COR-L47 (cell line): ENCODE measurements around the gene LIG1.

Experiments used
- DNase-seq: peaks from one replicate; lab custom pipeline; 2025; lab: John Stamatoyannopoulos, UW

Gene LIG1

DNA sequence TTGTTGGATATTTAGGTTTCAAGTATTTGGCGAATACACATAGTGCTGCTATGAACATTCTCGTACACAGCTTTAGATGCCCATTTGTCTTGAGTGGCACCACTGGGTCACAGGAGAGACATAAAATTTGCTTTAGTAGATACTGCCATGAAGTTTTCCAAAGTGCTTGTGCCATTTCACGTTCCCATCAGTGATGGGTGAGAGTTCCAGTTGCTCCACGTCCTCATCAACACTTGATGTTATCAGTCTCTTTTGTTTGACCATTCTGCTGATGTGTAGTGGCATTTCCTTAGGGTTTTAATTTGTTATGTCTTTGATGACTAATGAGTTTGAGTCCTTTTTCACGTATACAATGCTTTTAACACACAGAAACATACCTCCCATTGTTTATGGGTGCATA, 11.4 kb upstream of the LIG1 start:
- no peak for DNase-seq

DNA sequence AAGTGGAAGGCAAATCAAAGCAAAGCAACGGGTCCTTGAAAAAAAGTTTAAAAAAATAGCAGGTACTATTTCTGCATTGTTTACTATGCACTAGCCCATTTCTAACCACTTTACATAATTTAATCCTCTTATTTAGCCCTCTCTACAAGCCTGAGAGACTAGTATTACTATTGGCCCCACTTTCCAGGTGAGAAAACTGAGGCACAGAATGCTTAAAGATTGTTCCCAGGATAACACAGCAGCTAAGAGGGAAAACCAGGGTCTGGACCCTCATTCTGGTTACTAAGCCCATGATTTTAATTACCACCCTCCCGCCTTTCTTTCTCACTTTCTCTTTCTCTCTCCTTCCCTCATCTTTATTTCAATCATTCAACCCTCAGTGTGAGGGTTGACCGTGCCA, 6.1 kb upstream of the LIG1 start:
- DNase-seq: no peak

DNA sequence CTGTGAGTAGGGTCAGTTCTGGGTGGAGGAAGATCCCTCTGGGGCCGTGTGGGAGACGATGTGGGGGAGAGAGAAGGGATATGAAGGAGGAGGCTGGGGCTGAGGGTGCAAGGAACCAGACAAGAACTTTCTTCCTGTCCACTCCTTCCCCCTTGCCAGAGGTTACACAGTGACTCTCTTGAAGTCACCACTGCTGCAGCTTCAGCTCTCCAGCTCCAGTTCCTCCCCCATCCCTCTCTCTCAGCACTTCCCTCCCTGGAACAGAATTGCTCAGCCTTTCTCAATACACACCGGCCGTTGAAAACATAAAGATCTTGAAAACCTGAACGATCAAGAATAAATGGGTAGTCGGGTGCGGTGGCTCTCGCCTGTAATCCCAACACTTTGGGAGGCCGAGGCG, 5.4 kb upstream of the LIG1 start:
- DNase-seq: no peak

DNA sequence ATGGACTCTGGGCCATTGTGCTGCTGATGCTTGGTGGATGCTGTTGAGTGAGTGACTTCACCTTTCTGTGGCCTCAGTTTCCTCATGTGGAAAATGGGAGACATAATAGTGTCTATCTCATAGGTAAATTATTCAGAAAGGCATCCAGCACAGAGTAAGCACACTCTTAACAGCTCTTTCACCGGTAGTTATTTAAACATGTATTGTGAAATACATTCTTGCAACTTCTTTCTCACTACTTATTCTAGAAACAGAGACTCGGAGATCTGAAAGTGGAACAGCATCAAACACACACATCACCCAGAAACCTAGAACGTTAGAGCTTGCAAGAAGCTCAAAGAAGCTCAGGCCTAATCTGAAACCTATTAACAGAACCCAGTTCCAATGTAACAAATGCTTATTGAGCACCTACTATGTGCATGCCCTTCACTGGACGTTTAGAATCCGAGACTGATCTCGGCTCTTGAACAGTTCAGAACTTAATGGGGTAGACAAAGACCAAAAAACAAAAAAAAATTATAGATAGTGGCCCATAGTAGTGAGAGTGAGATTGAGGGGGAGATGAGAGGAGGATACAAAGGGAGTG, 4.4 kb upstream of the LIG1 start:
- DNase-seq: no peak

DNA sequence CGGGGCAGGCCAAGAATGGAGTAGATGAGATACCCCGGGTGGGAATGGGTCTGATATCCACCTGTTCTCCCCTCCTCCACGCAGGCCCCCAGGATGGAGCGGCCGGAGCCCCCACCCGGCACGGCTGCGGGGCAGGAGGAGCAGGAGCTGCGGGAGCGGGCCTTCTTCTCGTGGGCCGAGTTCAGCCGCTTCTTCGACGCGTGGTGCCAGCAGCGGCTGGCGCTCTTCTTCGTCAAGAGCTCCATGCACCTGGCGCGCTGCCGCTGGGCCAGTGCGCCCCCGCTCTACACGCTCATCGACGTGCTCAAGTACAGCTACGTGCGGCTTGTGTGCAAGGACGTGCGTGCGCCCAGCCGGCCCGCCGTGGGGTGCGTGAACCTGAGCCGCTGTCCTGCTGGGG, 1.6 kb upstream of the LIG1 start:
- DNase-seq: no peak

DNA sequence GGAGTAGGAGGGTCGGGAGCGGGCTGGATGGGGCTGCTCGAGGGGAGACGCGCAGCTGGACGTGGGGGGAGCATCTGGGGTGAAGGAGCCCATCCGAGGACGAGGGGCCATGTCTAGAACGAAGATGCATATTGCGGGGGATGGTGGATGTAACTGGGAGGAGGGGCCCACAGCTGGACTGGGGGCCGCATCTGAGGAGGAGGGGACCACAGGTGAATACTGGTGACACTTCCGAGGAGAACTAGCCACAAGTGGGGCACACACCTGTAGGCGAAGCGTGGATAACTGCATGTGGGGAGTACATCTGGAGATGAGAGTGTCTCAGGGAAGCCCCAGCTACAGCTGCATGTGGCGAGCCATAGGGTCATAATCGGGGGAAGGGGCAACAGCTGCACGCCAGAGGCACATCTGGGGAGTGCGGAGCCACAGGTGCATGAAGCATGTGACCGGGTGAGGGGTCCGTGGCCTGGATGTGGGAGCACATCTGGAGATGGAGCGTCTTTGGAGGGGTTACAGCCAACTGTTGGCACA, 738 bp upstream of the LIG1 start:
- no peak for DNase-seq

DNA sequence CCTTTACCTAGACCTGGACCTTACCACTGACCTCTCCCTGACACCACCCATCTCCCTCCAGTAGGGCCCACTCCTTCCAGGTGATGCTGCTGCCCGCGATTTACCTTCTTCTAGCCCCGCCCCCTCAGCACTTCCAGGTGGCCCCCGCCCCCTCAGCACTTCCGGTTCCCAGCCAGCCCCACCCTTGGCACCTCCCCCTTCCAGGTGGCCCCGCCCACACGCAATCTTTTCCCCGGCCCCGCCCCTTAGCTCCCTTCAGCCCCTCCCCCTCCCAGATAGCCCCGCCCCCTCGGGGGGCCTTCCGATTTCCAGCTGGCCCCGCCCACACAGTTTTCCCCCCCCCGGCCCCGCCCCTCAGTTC, 586 bp downstream of the LIG1 start:
- peak; percentile 89 for DNase-seq

DNA sequence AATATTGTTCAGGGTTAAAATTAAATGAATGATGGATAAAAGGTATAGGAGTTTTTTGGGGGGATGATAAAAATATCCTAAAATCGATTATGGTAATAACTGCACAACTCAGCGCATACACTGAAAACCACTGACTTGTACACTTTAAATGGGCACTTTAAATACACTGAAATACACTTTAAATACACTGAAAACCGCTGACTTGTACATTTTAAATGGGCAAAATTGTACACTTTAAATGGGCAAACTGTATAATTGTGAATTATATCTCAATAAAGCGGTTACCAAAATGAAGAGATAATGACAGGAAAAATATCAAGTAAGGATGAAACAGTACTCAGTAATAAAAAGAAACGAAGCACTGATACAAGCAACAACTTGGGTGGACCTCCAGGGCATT, 1.5 kb downstream of the LIG1 start:
- no peak for DNase-seq

DNA sequence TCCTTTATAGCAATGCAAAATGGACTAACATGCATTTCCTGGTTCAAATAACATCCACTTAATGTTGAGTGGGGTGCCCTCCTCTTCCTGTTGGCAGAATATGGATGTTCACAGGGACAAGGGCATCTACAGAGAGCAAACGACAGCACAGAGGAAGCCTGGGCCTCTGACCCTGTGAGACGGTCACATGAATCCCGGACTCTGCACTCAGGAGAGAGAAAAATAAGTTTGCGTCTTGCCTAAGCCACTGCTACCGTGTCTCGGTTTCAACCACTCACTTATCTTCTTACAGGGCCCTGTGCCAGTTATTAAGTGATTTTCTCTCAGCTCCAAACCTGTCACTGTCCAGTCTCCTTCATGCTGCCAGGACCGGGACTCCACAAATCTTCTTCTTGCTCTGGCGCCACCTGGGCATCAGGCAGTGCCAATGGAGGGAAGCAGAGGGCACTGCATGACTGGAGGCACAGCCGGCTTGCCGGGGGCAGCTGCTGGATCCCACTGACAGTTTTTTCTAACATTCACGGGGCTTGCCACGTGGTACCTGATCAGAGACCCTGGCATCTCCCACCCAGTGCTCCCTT, 11.8 kb downstream of the LIG1 start:
- no peak for DNase-seq

DNA sequence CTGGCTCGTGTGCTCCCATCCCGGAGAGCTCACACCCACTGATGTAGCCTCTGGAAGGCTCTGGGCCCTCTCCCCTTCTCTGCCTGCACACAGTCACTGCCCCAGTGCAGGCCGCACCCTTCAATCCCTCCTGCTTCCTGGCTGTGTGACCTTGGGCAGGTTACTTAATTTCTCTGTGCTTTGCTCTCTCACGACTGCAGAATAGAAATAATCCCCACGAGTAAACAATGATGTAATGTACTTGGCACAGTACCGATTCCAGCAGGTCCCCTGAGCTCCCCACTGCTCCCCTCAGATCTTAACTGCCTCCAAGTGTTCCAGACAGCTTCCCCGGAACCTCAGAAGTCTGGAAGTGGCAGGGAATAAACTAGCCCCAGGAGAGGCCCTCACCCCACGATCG, 16.1 kb downstream of the LIG1 start:
- no peak for DNase-seq

DNA sequence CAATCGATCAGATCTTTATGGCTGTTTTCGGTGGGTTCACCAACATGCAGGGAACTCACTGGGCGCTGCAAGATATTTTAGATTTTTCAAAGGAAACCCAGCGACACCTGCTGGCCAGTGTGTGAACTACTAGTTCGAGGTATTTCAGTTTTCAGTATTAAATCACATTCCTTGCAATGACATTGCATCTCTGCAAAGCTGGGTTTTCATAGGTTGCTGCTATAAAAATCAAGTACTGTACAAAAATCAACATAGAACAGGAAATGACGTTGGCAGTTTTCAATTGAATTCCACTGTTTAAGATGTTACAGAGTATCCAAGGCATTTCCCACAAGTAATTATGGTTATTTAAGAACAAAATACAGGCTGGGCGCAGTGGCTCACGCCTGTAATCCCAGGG, 17.6 kb downstream of the LIG1 start:
- peak; percentile 13 for DNase-seq

DNA sequence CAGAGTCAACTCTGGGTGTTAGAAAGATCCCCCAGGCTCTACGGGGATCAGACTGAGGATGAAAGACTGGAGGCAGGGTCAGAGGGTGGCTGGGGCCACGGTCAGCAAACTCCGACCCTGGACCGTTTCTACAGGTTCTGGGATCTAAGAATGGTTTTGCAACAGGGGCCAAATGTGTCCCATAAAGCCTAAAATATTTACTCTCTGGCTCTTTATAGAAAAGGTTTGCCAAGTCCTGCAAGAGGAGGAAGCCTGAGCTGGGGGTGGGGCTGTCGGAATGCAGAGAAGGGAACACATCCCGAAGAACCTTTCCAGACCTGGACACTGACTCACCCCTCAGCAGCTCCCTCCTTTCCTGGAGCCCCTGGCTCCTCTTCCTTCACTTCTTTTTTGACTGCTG, 20.7 kb downstream of the LIG1 start:
- DNase-seq: no peak

DNA sequence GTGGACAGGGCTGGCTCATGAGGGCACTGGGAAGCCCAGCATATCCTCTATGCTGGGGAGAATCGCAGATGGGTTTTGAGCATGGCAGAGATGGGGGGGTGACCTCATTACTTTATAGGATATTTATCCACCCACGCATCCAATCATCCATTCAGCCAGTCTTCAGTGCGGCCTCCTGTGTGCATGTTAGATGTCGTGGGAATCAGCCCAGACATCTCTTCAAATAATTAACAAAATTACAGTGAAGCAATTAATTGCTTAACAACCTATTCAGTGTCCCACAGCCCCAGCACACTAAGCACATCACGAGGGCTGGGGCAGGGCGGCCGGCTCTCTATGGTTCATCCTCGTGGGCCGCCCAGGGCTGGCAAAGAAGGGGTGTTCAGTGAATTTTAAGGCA, 21.6 kb downstream of the LIG1 start:
- no peak for DNase-seq

DNA sequence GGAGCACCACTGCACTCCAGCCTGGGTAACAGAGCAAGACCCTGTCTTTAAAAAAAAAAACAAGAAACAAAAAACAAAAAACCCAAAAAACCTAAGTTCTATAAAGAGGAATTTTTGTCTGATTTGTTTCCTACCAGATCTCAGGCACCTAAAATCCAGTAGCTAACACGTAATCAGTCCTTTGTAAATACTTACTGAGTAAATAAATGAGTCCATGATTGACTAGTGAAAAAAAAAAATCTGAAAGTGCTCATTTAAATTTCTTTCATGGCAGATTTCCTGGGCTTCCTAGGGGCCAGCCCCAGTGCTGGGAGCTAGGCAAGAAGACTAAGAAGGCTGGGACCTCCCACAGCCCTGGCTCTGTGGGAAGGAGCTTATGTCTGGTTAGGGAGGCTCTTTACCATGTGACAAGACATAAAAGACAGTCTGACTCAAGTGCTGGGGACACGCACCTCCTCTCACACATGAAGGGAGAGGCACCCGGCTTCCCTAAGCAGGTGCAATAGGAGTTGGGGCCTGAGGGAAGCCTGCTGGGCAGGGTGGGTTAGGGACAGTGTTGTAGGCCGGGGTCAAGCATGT, 22.5 kb downstream of the LIG1 start:
- DNase-seq: no peak

DNA sequence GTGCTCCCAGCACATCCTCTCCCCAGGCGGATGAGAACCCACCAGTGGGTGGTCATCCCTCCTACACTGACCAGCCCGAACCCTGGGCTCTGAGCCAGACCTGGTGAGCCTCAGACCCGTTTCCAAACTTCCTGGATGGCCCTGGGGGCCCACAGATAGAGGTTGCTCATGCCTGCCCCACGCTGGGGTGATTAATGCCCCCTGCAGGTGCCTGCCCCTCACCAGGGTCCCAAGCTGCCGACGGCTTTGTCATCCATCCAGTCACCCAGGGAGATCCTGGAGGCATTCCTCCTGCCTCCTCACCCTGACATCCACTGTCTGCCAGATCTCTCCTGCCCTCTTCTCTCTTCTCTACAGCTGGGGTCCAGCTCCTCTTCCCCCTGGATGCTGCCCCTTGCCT, 31.1 kb downstream of the LIG1 start:
- DNase-seq: no peak

DNA sequence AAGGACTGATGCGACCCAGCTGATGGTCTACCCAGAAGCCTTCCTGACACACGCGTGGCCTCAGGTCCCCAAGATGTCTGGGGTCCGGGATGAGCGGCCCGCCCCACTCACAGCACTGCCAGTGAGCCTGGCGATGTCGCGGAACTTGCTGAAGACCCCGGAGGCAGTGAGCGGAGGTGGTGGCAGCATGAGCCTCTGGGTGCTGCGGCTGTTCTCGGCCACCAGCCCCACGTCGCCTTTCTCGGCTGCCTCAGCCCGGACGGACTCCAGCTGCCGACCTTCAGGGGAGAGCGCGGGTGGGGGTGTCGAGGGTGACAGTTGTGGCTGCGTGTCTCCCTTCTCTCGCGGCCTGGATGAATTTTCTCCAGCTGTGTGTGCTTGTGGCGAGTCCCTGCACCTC, 32.7 kb downstream of the LIG1 start:
- DNase-seq: no peak

DNA sequence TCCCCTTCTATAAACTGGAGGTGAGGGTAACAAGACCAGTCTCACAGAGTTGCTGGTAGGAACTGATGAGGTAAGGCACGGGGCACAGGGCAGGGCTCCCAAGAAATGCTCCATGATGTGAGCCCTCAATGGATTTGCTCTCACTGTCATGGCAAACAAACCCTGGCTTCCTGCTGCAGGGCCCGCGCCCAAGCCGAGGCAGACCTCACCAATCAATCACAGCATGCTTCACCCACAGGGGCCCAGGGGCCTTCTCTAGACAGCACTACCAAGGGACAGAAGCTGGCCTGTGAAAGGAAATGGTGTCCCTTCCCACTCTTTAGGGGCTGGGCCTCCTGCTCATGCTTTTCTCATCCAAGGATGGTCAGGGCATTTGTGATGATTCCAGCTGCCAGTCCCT, 33.6 kb downstream of the LIG1 start:
- no peak for DNase-seq

DNA sequence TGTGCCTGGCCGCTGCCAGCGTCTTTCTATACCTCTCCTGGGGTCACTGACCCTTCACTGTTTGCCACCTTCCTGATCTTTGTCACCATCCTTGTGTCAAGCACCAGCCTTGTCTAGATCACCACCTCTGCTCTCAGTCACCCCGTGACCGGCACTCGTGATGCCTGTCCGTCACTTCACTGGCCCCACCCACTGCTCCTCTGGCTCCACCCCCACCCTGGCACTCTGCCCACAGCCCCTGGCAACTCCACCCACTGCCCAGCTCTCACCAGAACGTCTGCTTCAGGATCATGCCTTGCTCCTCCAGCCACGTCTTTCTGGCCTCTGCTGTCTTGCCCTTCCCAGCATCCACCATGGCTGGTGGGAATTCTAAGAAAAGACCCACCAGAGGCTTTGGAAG, 34.7 kb downstream of the LIG1 start:
- no peak for DNase-seq

DNA sequence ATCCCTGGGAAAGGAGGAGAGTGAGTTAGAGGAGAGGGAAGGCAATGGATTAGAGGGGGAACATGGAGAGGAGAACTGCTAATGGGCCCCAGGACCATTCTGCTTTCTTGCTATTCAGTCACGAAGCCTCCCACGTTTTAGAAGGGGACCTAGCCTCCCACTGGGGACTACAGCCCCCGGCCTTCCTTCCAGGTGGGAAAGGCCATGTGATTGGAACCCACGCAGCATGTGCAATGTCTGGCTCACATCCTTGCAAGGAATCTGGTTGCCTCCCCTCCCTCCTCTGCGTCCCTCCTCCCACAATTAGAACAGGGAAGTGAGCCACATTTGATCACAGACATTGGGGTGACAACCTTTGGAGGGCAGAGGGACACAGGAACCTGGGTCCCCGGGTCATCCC, 37.0 kb downstream of the LIG1 start:
- no peak for DNase-seq

DNA sequence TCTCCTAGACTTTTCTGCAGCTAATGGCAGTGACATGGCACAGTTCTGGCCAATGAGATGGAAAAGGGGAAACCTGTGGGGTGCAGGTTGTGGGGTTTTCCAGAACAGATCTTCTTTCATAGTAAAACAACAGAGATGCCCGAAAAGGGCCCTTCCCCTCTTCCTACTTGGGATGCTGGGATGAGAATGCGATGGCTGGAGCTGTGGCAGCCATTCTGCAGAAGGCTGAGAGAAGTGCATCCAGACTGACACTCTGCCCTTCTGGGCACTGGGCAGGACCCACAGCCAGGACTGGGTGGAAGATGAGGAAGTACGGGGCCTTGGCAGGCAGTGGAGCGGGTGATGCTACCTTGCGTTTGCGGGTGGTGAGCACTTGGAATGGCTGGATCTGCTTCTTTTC, 42.6 kb downstream of the LIG1 start:
- no peak for DNase-seq

DNA sequence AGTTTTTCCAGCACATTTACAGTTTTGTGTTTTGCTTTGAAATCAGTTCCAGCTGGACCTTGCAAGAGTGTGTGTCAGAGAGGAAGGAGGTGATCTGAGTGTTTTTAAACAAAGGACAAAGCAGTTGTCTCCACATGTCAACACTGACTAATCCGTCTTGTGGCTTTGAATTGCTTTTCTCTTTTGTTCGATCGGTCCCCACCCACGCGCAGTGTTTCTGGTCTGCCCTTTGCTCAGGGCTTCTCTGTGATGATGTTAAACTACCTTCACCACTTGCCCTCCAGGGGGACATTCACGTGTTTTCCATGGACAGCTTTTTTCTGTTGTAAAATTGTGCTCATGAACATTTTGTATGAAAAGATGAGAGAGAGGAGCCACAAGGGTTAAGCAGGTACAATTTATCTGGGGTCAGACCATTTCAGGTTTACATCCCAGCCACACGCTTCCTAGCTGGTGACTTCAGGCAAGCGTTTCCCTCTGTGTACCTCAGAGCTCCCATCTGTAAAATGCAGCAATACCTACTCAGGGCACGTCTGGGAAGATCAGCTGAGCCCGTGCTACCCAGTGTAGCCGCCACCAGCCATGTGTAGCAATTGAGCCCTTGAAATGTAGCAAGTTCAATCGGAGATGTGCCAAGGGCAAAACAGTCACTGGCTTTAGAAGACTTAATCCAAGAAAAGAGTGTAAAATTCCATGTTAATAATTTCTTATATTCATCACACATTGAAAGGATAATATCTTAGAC, 46.1 kb downstream of the LIG1 start:
- DNase-seq: peak; percentile 18

DNA sequence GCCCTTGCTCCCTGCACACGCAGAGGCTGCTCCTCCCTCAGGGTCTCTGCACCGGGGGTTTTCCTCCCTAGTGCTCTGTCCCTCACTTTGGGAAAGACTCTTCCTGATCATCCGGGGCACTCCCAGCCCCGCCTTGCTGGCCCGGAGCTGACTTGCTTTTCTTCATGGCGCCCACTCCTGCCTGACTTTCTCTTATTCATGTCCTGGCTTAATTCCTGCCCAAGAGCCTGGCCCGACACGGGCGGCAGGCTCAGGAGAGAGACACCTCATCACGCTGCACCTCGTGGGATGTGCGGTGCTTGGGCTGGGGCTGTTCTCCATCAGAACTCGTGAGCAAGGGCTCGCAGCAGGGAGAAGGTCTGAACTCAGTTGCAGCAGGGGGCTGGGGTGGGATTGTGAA, 47.7 kb downstream of the LIG1 start:
- DNase-seq: no peak

DNA sequence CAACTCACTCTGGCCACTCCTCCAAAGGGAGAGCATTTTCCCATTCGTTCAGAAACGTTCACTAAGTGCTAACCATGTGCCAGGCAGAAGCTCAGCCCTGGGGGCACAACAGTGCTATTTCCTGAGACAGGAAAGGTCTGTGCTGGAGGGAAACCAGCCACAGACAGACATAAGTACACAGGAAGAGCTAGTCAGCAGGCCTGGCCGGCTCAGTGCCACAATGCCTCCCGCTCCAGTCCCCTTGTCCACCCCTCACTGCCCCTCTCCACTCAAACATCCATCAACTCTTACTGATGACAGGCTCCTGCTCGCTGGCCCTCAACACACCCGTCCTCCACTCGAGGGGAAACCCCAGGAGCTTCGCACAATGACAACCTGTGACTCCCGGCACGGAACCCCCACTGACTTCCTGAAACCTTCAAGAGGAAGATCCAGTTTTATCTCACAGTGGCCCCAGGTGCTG, 48.2 kb downstream of the LIG1 start:
- DNase-seq: no peak
